ENCODE data around the gene TBC1D32.
A peak's percentile ranks its signal among the peaks of the same experiment; 100 is the strongest.
"Not testable (repeated sequence)": the region's sequence is repeated elsewhere in the genome, so short reads cannot be mapped to it uniquely, and the experiment has no call there.

The TBC1D32 gene

DNA sequence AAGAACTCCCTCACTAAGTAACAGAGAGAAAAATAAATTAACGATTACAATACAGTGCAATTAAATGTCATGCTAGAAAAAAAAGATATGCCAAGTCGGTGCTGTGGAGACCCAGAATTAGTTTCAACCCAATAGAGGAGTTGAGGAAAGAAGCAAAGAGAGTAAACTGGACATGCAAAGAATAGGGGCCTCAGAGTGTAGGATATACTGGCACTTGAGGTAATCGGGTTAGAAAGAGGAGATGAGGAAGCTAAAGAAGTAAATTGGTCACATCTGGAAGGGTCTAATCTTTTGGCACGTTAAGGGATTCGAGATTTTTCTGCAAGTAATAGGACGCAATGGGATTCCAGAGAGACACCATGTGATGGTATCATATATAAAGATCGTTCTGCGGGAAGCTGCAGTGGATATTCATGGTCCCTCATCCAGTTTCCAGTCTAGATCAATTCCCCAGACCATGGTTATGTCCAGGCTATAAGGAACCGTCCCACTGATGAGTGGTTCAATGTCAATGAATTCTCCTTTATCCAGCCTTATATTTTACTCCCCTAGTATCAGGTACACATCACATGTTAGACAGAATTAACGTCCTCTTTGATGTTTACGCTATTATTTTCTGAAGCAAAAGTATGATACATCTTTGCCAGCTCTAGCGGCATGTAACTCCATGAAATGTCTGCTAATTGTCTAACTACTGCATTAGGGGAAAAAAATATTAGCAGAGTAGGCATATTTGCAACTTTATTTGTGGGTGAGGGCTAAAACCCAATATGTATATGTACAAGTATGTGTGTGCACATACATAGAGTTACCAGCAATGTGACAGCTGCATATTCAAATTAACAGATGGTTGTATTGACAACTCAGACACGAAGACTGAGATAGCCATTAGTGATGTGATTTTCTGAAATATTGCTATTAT lies 1.1 kb upstream of the TBC1D32 start:
- no peak overlapping the region for H3K27ac ChIP-seq (ENCODE audit: low read depth, low read length)

GRCh38 chr6:121333694-121334093 lies 586 bp downstream of the TBC1D32 start:
- not testable (repeated sequence) for H2BK120ac ChIP-seq (ENCODE audit: low read depth, low read length); H3K27ac ChIP-seq (ENCODE audit: low read depth, low read length); H3K4me3 ChIP-seq (ENCODE audit: low read length); H3K4me2 ChIP-seq (ENCODE audit: low read length); H3K9ac ChIP-seq (ENCODE audit: low read length); H3K79me1 ChIP-seq (ENCODE audit: low read length); H4K5ac ChIP-seq (ENCODE audit: low read length); H3K18ac ChIP-seq (ENCODE audit: low read length); DNase-seq; H3K36me3 ChIP-seq (ENCODE audit: control insufficient read depth, insufficient read depth, low read length); H2AK5ac ChIP-seq (ENCODE audit: low read length); H4K8ac ChIP-seq (ENCODE audit: low read depth, low read length); H3K56ac ChIP-seq (ENCODE audit: low read length); H2BK5ac ChIP-seq (ENCODE audit: low read length); H3K79me2 ChIP-seq (ENCODE audit: control insufficient read depth, insufficient read depth, low read length); H2BK15ac ChIP-seq (replicated peaks; ENCODE audit: low read depth); H3K4me1 ChIP-seq (ENCODE audit: control insufficient read depth, low read depth, low read length); H3K27me3 ChIP-seq (ENCODE audit: insufficient read depth, low read length, poor library complexity); H3K23ac ChIP-seq (ENCODE audit: low read length)
- H3K4ac ChIP-seq (ENCODE audit: low read depth, low read length) = peak overlapping the region; percentile 24
- no CpG with 5 or more reads among the region's 28 CpGs for WGBS (ENCODE audit: extremely low coverage, insufficient coverage, low lambda C conversion rate)

More for the DNA sequence above, 1.1 kb upstream of the TBC1D32 start:
- H3K79me2 ChIP-seq (ENCODE audit: control insufficient read depth, insufficient read depth, low read length) = no peaks in the 10 kb centered on the region
- H3K18ac ChIP-seq (ENCODE audit: low read length) = no peak overlapping the region
- H4K8ac ChIP-seq (ENCODE audit: low read depth, low read length) = no peak overlapping the region
- H3K4me2 ChIP-seq (ENCODE audit: low read length) = peak overlapping the region; percentile 5
- peak; percentile 8 for DNase-seq
- no peak overlapping the region for H3K23ac ChIP-seq (ENCODE audit: low read length)
- H3K56ac ChIP-seq (ENCODE audit: low read length) = peak overlapping the region; percentile 57
- H2BK5ac ChIP-seq (ENCODE audit: low read length) = no peak overlapping the region
- no peak overlapping the region for H2AK5ac ChIP-seq (ENCODE audit: low read length)
- no peaks in the 10 kb centered on the region for H3K27me3 ChIP-seq (ENCODE audit: insufficient read depth, low read length, poor library complexity)
- no peak overlapping the region for H3K4ac ChIP-seq (ENCODE audit: low read depth, low read length)
- H3K79me1 ChIP-seq (ENCODE audit: low read length) = no peaks in the 10 kb centered on the region
- no peaks in the 10 kb centered on the region for H3K36me3 ChIP-seq (ENCODE audit: control insufficient read depth, insufficient read depth, low read length)
- no peak overlapping the region for H2BK15ac ChIP-seq (replicated peaks; ENCODE audit: low read depth)
- no peaks in the 10 kb centered on the region for H3K4me1 ChIP-seq (ENCODE audit: control insufficient read depth, low read depth, low read length)
- H3K4me3 ChIP-seq (ENCODE audit: low read length) = peak overlapping the region; percentile 12
- no peak overlapping the region for H2BK120ac ChIP-seq (ENCODE audit: low read depth, low read length)
- H4K5ac ChIP-seq (ENCODE audit: low read length) = peak overlapping the region; percentile 3
- H3K9ac ChIP-seq (ENCODE audit: low read length) = peak overlapping the region; percentile 25
- WGBS (ENCODE audit: extremely low coverage, insufficient coverage, low lambda C conversion rate) = no CpG with 5 or more reads among the region's 13 CpGs

DNA sequence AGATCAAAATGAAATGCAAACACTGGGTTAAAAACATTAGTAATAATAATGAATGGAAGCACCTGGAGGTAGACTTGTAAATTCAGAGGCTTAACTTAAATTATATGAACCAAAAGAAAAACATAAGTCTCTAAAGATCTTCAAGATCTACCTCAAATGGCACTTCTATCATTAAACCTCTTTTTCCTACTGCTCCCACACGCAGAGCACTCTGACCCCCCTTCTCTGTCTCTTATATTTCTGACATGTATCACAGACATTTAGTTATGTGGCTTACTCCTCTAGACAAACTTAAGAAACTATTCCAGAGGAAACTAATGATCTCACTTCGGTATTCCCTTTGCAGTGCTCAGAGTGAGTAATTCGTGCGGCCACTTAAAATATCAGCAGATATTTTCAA lies 1.1 kb downstream of the TBC1D32 start:
- DNase-seq = no peak
- Histone ChIP-seq H3K79me2 (ENCODE audit: control insufficient read depth, insufficient read depth, low read length) (no peaks in the 10 kb centered on the region), H3K9ac (ENCODE audit: low read length) (no peak overlapping the region), H4K8ac (ENCODE audit: low read depth, low read length) (no peak overlapping the region), H3K4me1 (ENCODE audit: control insufficient read depth, low read depth, low read length) (no peaks in the 10 kb centered on the region), H3K27me3 (ENCODE audit: insufficient read depth, low read length, poor library complexity) (no peaks in the 10 kb centered on the region), H3K4me2 (ENCODE audit: low read length) (no peak overlapping the region), H3K23ac (ENCODE audit: low read length) (no peak overlapping the region), H3K79me1 (ENCODE audit: low read length) (no peaks in the 10 kb centered on the region), H2BK5ac (ENCODE audit: low read length) (no peak overlapping the region), H3K4me3 (ENCODE audit: low read length) (no peak overlapping the region), H2AK5ac (ENCODE audit: low read length) (no peak overlapping the region), H4K5ac (ENCODE audit: low read length) (no peak overlapping the region), H2BK120ac (ENCODE audit: low read depth, low read length) (no peak overlapping the region), H3K56ac (ENCODE audit: low read length) (no peak overlapping the region), H3K27ac (ENCODE audit: low read depth, low read length) (no peak overlapping the region), H2BK15ac (replicated peaks; ENCODE audit: low read depth) (no peak overlapping the region), H3K4ac (ENCODE audit: low read depth, low read length) (no peak overlapping the region), H3K36me3 (ENCODE audit: control insufficient read depth, insufficient read depth, low read length) (no peaks in the 10 kb centered on the region), H3K18ac (ENCODE audit: low read length) (no peak overlapping the region)
- WGBS (ENCODE audit: extremely low coverage, insufficient coverage, low lambda C conversion rate) = no CpG with 5 or more reads among the region's 4 CpGs

DNA sequence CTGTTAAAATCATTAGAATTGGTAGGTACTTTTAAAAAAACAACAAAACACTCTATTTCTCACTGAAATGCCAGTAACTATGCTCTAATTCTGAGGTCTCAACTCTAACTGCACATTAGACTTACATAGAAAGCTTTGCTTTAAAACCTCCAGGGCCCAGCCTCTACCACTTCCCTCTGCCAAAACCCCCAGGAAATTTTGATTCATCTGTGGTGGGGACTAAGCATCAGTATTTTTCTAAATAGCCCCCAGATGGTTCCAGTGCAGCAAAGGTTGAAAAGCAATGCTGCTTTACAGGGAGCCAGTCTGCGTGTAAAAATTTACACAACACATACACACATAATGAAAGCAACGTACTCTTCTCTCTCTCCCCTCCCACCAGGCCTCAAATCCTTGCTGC lies 3.8 kb downstream of the TBC1D32 start:
- no peak overlapping the region for H2BK120ac ChIP-seq (ENCODE audit: low read depth, low read length)

GRCh38 chr6:121321282-121321681 lies 13.0 kb downstream of the TBC1D32 start:
- no peak for DNase-seq
- Histone ChIP-seq H3K4ac (ENCODE audit: low read depth, low read length) (no peak overlapping the region), H3K4me2 (ENCODE audit: low read length) (no peak overlapping the region), H3K27me3 (ENCODE audit: insufficient read depth, low read length, poor library complexity) (no peaks in the 10 kb centered on the region), H3K4me1 (ENCODE audit: control insufficient read depth, low read depth, low read length) (no peaks in the 10 kb centered on the region), H4K5ac (ENCODE audit: low read length) (no peak overlapping the region), H3K9ac (ENCODE audit: low read length) (no peak overlapping the region), H4K8ac (ENCODE audit: low read depth, low read length) (no peak overlapping the region), H2AK5ac (ENCODE audit: low read length) (no peak overlapping the region), H3K18ac (ENCODE audit: low read length) (no peak overlapping the region), H2BK5ac (ENCODE audit: low read length) (no peak overlapping the region), H3K4me3 (ENCODE audit: low read length) (no peak overlapping the region), H3K56ac (ENCODE audit: low read length) (no peak overlapping the region), H3K79me1 (ENCODE audit: low read length) (no peaks in the 10 kb centered on the region), H3K23ac (ENCODE audit: low read length) (no peak overlapping the region), H2BK120ac (ENCODE audit: low read depth, low read length) (no peak overlapping the region), H3K79me2 (ENCODE audit: control insufficient read depth, insufficient read depth, low read length) (no peaks in the 10 kb centered on the region), H3K36me3 (ENCODE audit: control insufficient read depth, insufficient read depth, low read length) (no peaks in the 10 kb centered on the region), H2BK15ac (replicated peaks; ENCODE audit: low read depth) (no peak overlapping the region), H3K27ac (ENCODE audit: low read depth, low read length) (no peak overlapping the region)
- WGBS (ENCODE audit: extremely low coverage, insufficient coverage, low lambda C conversion rate) = no CpG with 5 or more reads among the region's 4 CpGs

More for the DNA sequence above, 3.8 kb downstream of the TBC1D32 start:
- no peak overlapping the region for H3K27ac ChIP-seq (ENCODE audit: low read depth, low read length)
- no peak overlapping the region for H3K23ac ChIP-seq (ENCODE audit: low read length)
- no peak overlapping the region for H2AK5ac ChIP-seq (ENCODE audit: low read length)
- H2BK15ac ChIP-seq (replicated peaks; ENCODE audit: low read depth) = no peak overlapping the region
- no peak overlapping the region for H3K56ac ChIP-seq (ENCODE audit: low read length)
- H3K4ac ChIP-seq (ENCODE audit: low read depth, low read length) = no peak overlapping the region
- H3K4me3 ChIP-seq (ENCODE audit: low read length) = no peak overlapping the region
- H3K4me1 ChIP-seq (ENCODE audit: control insufficient read depth, low read depth, low read length) = no peaks in the 10 kb centered on the region
- no peaks in the 10 kb centered on the region for H3K79me1 ChIP-seq (ENCODE audit: low read length)
- WGBS (ENCODE audit: extremely low coverage, insufficient coverage, low lambda C conversion rate) = no CpG with 5 or more reads among the region's 2 CpGs
- no peaks in the 10 kb centered on the region for H3K27me3 ChIP-seq (ENCODE audit: insufficient read depth, low read length, poor library complexity)
- no peak overlapping the region for H3K9ac ChIP-seq (ENCODE audit: low read length)
- H2BK5ac ChIP-seq (ENCODE audit: low read length) = no peak overlapping the region
- no peak overlapping the region for H3K18ac ChIP-seq (ENCODE audit: low read length)
- no peak overlapping the region for H4K5ac ChIP-seq (ENCODE audit: low read length)
- no peaks in the 10 kb centered on the region for H3K36me3 ChIP-seq (ENCODE audit: control insufficient read depth, insufficient read depth, low read length)
- no peak overlapping the region for H4K8ac ChIP-seq (ENCODE audit: low read depth, low read length)
- no peak overlapping the region for H3K4me2 ChIP-seq (ENCODE audit: low read length)
- DNase-seq = no peak
- no peaks in the 10 kb centered on the region for H3K79me2 ChIP-seq (ENCODE audit: control insufficient read depth, insufficient read depth, low read length)

Measured in mesendoderm (in vitro differentiated cells).